ENCODE data around the gene TSC22D1.

Gene TSC22D1

GRCh38 chr13:44437356-44438233 is 138.5 kb downstream of the TSC22D1 start:
- TF ChIP-seq EZH2 (IDR thresholded peaks at IDR 0.05) (no peak), POLR2AphosphoS5 (IDR thresholded peaks at IDR 0.05; ENCODE audit: borderline replicate concordance, low read depth, low read length) (no peak), FOXP2 (optimal IDR thresholded peaks at IDR 0.05; ENCODE audit: control extremely low read depth, extremely low read length, insufficient read depth) (no peak)
- H3K4me3 ChIP-seq: peak overlapping the region; percentile 95
- H3K9me3 ChIP-seq (ENCODE audit: low read depth, low read length): no peaks in the 10 kb centered on the region
- DNase-seq (ENCODE audit: low read depth, low spot score): no peak
- H3K36me3 ChIP-seq (ENCODE audit: insufficient read depth, low read length): peaks cover 18% of the 10 kb centered on the region
- peak overlapping the region; percentile 75 for H3K9ac ChIP-seq (ENCODE audit: insufficient read length)
- 0 out of 2 replicates have a peak overlapping the region, but pooled peaks have one; percentile 44 for H3K27ac ChIP-seq

GRCh38 chr13:44436589-44437337 is 139.4 kb downstream of the TSC22D1 start:
- H3K9me3 ChIP-seq (ENCODE audit: low read depth, low read length): no peaks in the 10 kb centered on the region
- peak overlapping the region; percentile 99 for H3K9ac ChIP-seq (ENCODE audit: insufficient read length)
- H3K4me3 ChIP-seq: peak overlapping the region; percentile 95
- TF ChIP-seq POLR2AphosphoS5 (IDR thresholded peaks at IDR 0.05; ENCODE audit: borderline replicate concordance, low read depth, low read length): peak; percentile 99
- no peak for TF ChIP-seq FOXP2 (optimal IDR thresholded peaks at IDR 0.05; ENCODE audit: control extremely low read depth, extremely low read length, insufficient read depth)
- peaks cover 18% of the 10 kb centered on the region for H3K36me3 ChIP-seq (ENCODE audit: insufficient read depth, low read length)
- DNase-seq (ENCODE audit: low read depth, low spot score): peak; percentile 77
- H3K27ac ChIP-seq: peak overlapping the region; percentile 93

- Histone ChIP-seq H3K9ac (ENCODE audit: insufficient read length) (peak overlapping the region; percentile 99), H3K27ac (peak overlapping the region; percentile 93), H3K9me3 (ENCODE audit: low read depth, low read length) (no peaks in the 10 kb centered on the region), H3K4me3 (peak overlapping the region; percentile 95), H3K36me3 (ENCODE audit: insufficient read depth, low read length) (peaks cover 18% of the 10 kb centered on the region)
- DNase-seq (ENCODE audit: low read depth, low spot score): no peak
- no peak for TF ChIP-seq POLR2AphosphoS5 (IDR thresholded peaks at IDR 0.05; ENCODE audit: borderline replicate concordance, low read depth, low read length)
- TF ChIP-seq FOXP2 (optimal IDR thresholded peaks at IDR 0.05; ENCODE audit: control extremely low read depth, extremely low read length, insufficient read depth): no peak
- no peak for TF ChIP-seq EZH2 (IDR thresholded peaks at IDR 0.05)
Observed at GRCh38 chr13:44435919-44436510, 140.1 kb downstream of the TSC22D1 start.

GRCh38 chr13:44435142-44435918 is 140.8 kb downstream of the TSC22D1 start:
- peak overlapping the region; percentile 95 for H3K4me3 ChIP-seq
- TF ChIP-seq EZH2 (IDR thresholded peaks at IDR 0.05): no peak
- TF ChIP-seq POLR2AphosphoS5 (IDR thresholded peaks at IDR 0.05; ENCODE audit: borderline replicate concordance, low read depth, low read length): peak; percentile 80
- TF ChIP-seq FOXP2 (optimal IDR thresholded peaks at IDR 0.05; ENCODE audit: control extremely low read depth, extremely low read length, insufficient read depth): no peak
- H3K9ac ChIP-seq (ENCODE audit: insufficient read length): peak overlapping the region; percentile 99
- DNase-seq (ENCODE audit: low read depth, low spot score): peak; percentile 98
- H3K36me3 ChIP-seq (ENCODE audit: insufficient read depth, low read length): peaks cover 18% of the 10 kb centered on the region
- no peaks in the 10 kb centered on the region for H3K9me3 ChIP-seq (ENCODE audit: low read depth, low read length)
- peak overlapping the region; percentile 93 for H3K27ac ChIP-seq

GRCh38 chr13:44434766-44435141 is 141.4 kb downstream of the TSC22D1 start:
- Histone ChIP-seq H3K36me3 (ENCODE audit: insufficient read depth, low read length) (peaks cover 18% of the 10 kb centered on the region), H3K27ac (peak overlapping the region; percentile 55), H3K9me3 (ENCODE audit: low read depth, low read length) (no peaks in the 10 kb centered on the region), H3K4me3 (peak overlapping the region; percentile 95), H3K9ac (ENCODE audit: insufficient read length) (peak overlapping the region; percentile 73)
- no peak for DNase-seq (ENCODE audit: low read depth, low spot score)
- TF ChIP-seq POLR2AphosphoS5 (IDR thresholded peaks at IDR 0.05; ENCODE audit: borderline replicate concordance, low read depth, low read length) (no peak), EZH2 (IDR thresholded peaks at IDR 0.05) (no peak), FOXP2 (optimal IDR thresholded peaks at IDR 0.05; ENCODE audit: control extremely low read depth, extremely low read length, insufficient read depth) (no peak)

GRCh38 chr13:44433863-44434765 is 142.0 kb downstream of the TSC22D1 start:
- H3K27ac ChIP-seq: no peak overlapping the region
- TF ChIP-seq EZH2 (IDR thresholded peaks at IDR 0.05) (no peak), FOXP2 (optimal IDR thresholded peaks at IDR 0.05; ENCODE audit: control extremely low read depth, extremely low read length, insufficient read depth) (no peak), POLR2AphosphoS5 (IDR thresholded peaks at IDR 0.05; ENCODE audit: borderline replicate concordance, low read depth, low read length) (no peak)
- H3K9ac ChIP-seq (ENCODE audit: insufficient read length): peak overlapping the region; percentile 73
- peak overlapping the region; percentile 95 for H3K4me3 ChIP-seq
- DNase-seq (ENCODE audit: low read depth, low spot score): no peak
- H3K9me3 ChIP-seq (ENCODE audit: low read depth, low read length): no peaks in the 10 kb centered on the region
- H3K36me3 ChIP-seq (ENCODE audit: insufficient read depth, low read length): peaks cover 18% of the 10 kb centered on the region

- peaks cover 18% of the 10 kb centered on the region for H3K36me3 ChIP-seq (ENCODE audit: insufficient read depth, low read length)
Observed at GRCh38 chr13:44432650-44433049, 143.5 kb downstream of the TSC22D1 start.

More at GRCh38 chr13:44432650-44433049, 143.5 kb downstream of the TSC22D1 start:
- H3K27ac ChIP-seq: no peak overlapping the region
- no peaks in the 10 kb centered on the region for H3K9me3 ChIP-seq (ENCODE audit: low read depth, low read length)
- H3K4me3 ChIP-seq: no peak overlapping the region
- no peak for DNase-seq (ENCODE audit: low read depth, low spot score)
- no peak overlapping the region for H3K9ac ChIP-seq (ENCODE audit: insufficient read length)
- TF ChIP-seq FOXP2 (optimal IDR thresholded peaks at IDR 0.05; ENCODE audit: control extremely low read depth, extremely low read length, insufficient read depth) (no peak), POLR2AphosphoS5 (IDR thresholded peaks at IDR 0.05; ENCODE audit: borderline replicate concordance, low read depth, low read length) (no peak; the same call in 1 of the 2 replicates), EZH2 (IDR thresholded peaks at IDR 0.05) (no peak)
